K562 (cell line): ENCODE measurements around the gene RALGAPA2. TPM values are rescaled to one million over a fixed set of nuclear protein-coding genes. Genes with fewer than 3 reads are reported as not detected.

ENCODE experiments used
- ATAC-seq: fragments of 200-7000 bp; cut with Tn5 transposase; 3 replicates; pipeline ENCODE4 v1.9.1; 2020; ENCODE audit warnings: moderate library complexity
- BruUV-seq: library from RNA; stranded (reverse); fragments of 400-500 nt; replicated peaks from 2 replicates; lab custom pipeline; 2021; lab: Mats Ljungman, UMichigan
- CTCF ChIA-PET: fragments of 300-600 bp; formaldehyde crosslinking; extraction: SDS; loops from one replicate; lab custom pipeline; 2021; ENCODE audit warnings: low intra/inter-chr PET ratio; lab: Yijun Ruan, JAX
- POLR2A ChIA-PET: fragments of 300-600, 350-650 bp; sonication (Branson Sonifier 250); formaldehyde crosslinking; extraction: SDS; loops from one replicate; lab custom pipeline; 2021; ENCODE audit warnings: antibody characterized with exemption, inconsistent platforms; lab: Yijun Ruan, JAX
- DNase-seq, 4 experiments: peaks; one replicate each; pipeline versions ENCODE4 v3.0.0 to v3.0.0-alpha.2; 2011 to 2018; ENCODE audit warnings: low spot score in 3 of 4, mixed read lengths in 3 of 4; ENCODE audit errors: extremely low read depth in 1 of 4
- FAIRE-seq: peaks from 2 replicates; lab custom pipeline; 2011; peaks lifted over from hg19 to GRCh38; lab: Jason Lieb, UNC
- H2AFZ ChIP-seq: 2 replicates; pipeline ENCODE4 v1.6.0; 2011; ENCODE audit warnings: low read depth, low read length, control low read depth, inconsistent platforms
- H3K27ac ChIP-seq: fragments of 200-600 bp; 3 replicates; pipeline ENCODE4 v1.8.0; 2011; ENCODE audit warnings: low read depth, mild to moderate bottlenecking, control low read depth, inconsistent platforms, low read length, moderate library complexity, mixed read lengths; ENCODE audit errors: extremely low read depth
- H3K27me3 ChIP-seq, 2 experiments: fragments of 300-600 bp in 1 of 2; 2 replicates in 1 of 2; 3 replicates in 1 of 2; pipeline versions ENCODE4 v1.6.0 to v1.8.0; 2011; ENCODE audit warnings: inconsistent platforms in 2 of 2, low read length in 2 of 2, mild to moderate bottlenecking in 1 of 2, mixed read lengths in 1 of 2, moderate library complexity in 1 of 2; ENCODE audit not compliant: control insufficient read depth in 2 of 2, insufficient read depth in 2 of 2
- H3K36me3 ChIP-seq: fragments of 300-600 bp; 3 replicates; pipeline ENCODE4 v1.8.0; 2011; ENCODE audit warnings: mild to moderate bottlenecking, low read length, inconsistent platforms; ENCODE audit not compliant: control insufficient read depth, insufficient read depth
- H3K4me1 ChIP-seq, 2 experiments: fragments of 200-600 bp in 1 of 2; replicated peaks in 1 of 2; 2 replicates in 1 of 2; 3 replicates in 1 of 2; pipeline versions ENCODE4 v1.5.1 to v1.8.0; 2011; ENCODE audit warnings: inconsistent platforms in 2 of 2, low read length in 2 of 2, mild to moderate bottlenecking in 1 of 2, mixed read lengths in 1 of 2, moderate library complexity in 1 of 2; ENCODE audit not compliant: control insufficient read depth in 2 of 2, insufficient read depth in 2 of 2
- H3K4me2 ChIP-seq: 2 replicates; pipeline ENCODE4 v1.6.1; 2011; ENCODE audit warnings: low read length, control low read depth, inconsistent platforms, mixed read lengths; ENCODE audit not compliant: insufficient read depth
- H3K4me3 ChIP-seq: fragments of 200-600 bp; sonication (generic), shearing (Covaris generic); 2 replicates; pipeline ENCODE4 v1.5.1; 2016; ENCODE audit warnings: control low read depth, inconsistent platforms
- H3K79me2 ChIP-seq: fragments of 200-600 bp; 3 replicates; pipeline ENCODE4 v1.8.0; 2011; ENCODE audit warnings: low read length, inconsistent platforms; ENCODE audit not compliant: control insufficient read depth, insufficient read depth
- H3K9ac ChIP-seq, 2 experiments: 2 replicates each; pipeline versions ENCODE4 v1.6.0 to v1.6.1; 2011; ENCODE audit warnings: low read depth in 2 of 2, low read length in 2 of 2, control low read depth in 1 of 2, inconsistent platforms in 1 of 2, mild to moderate bottlenecking in 1 of 2, mixed read lengths in 1 of 2; ENCODE audit not compliant: insufficient read depth in 1 of 2
- H3K9me1 ChIP-seq: one replicate; pipeline ENCODE4 v1.6.0; 2011; ENCODE audit warnings: inconsistent platforms, mild to moderate bottlenecking, low read length, moderate library complexity; ENCODE audit not compliant: control insufficient read depth, insufficient read depth
- H3K9me3 ChIP-seq: replicated peaks from 2 replicates; pipeline ENCODE4 v1.5.1; 2011; ENCODE audit warnings: low read depth, low read length, inconsistent platforms; ENCODE audit not compliant: control insufficient read depth, insufficient read depth
- H4K20me1 ChIP-seq: replicated peaks from 2 replicates; pipeline ENCODE4 v1.6.1; 2011; ENCODE audit warnings: low read length, inconsistent platforms, mixed read lengths; ENCODE audit not compliant: control insufficient read depth, insufficient read depth
- HNRNPUL1 ChIP-seq: fragments of 200-400 bp; formaldehyde crosslinking; IDR thresholded peaks from 2 replicates; pipeline ENCODE4 v1.6.1; 2017; ENCODE audit warnings: low read length
- MXI1 ChIP-seq: IDR thresholded peaks from 2 replicates; pipeline ENCODE4 v1.6.1; 2011; ENCODE audit warnings: low read depth, mild to moderate bottlenecking, improper control_type of control experiment, low read length
- NFXL1 ChIP-seq: fragments of 450-650 bp; formaldehyde crosslinking; IDR thresholded peaks from 2 replicates; pipeline ENCODE4 v1.4.0; 2021; ENCODE audit warnings: mild to moderate bottlenecking
- RBM39 ChIP-seq: fragments of 200-400 bp; formaldehyde crosslinking; optimal IDR thresholded peaks from 2 replicates; pipeline ENCODE3; 2018; ENCODE audit warnings: low read depth, low read length
- SMARCB1 ChIP-seq: IDR thresholded peaks from 2 replicates; pipeline ENCODE4 v1.6.1; 2011; ENCODE audit warnings: improper control_type of control experiment, low read depth; ENCODE audit not compliant: insufficient read length
- SNIP1 ChIP-seq: fragments of 450-650 bp; IDR thresholded peaks from 2 replicates; pipeline ENCODE4 v1.7.1; 2017; ENCODE audit warnings: low read depth, mild to moderate bottlenecking
- STAT5A ChIP-seq: IDR thresholded peaks from 2 replicates; pipeline ENCODE4 v1.6.1; 2012; ENCODE audit warnings: low read length, inconsistent platforms, borderline replicate concordance
- WGBS: fragments of 100-300 bp; shearing (Covaris generic); methylation state at CpG from one replicate; pipeline ENCODE4 v1.1.6; 2016; ENCODE audit warnings: low coverage, mixed read lengths; ENCODE audit not compliant: insufficient coverage; ENCODE audit errors: missing lambda C conversion rate; 5-methylcytosine and 5-hydroxymethylcytosine counted together
- in situ Hi-C: fragments of 300-500 bp; cut with MboI; formaldehyde crosslinking; loops from 4 replicates; pipeline ENCODE4 v1.15.0; 2018; ENCODE audit warnings: inconsistent platforms, mixed read lengths
- intact Hi-C: fragments of 100-400 bp; cut with micrococcal nuclease; formaldehyde crosslinking; loops from 2 replicates; pipeline ENCODE4 v1.14.2; 2022
- polyA plus RNA-seq, 8 experiments: library from polyadenylated mRNA; depleted of rRNA in 4 of 8; stranded (reverse) in 5 of 8; unstranded in 3 of 8; fragments of >200 nt; fragmentation: Nextera tagmentation in 2 of 8; fragmentation: Illumina TruSeq in 1 of 8; extraction: Ambion mirVana in 2 of 8; extraction: Trizol in 1 of 8; gene quantifications; 2 replicates each; pipeline versions ENCODE4 v1.2.1 to v1.2.3, GENCODE V29; 2011 to 2014; ENCODE audit warnings: inconsistent platforms in 1 of 8, missing spikeins in 1 of 8
- total RNA-seq, 7 experiments: library from RNA; depleted of rRNA in 6 of 7; stranded (reverse); fragments of >200 nt in 6 of 7; fragmentation: Illumina TruSeq in 2 of 7; extraction: Trizol in 2 of 7; gene quantifications; 2 replicates each; pipeline versions ENCODE4 v1.2.1 to v1.2.3, GENCODE V29; 2011 to 2021; ENCODE audit warnings: low replicate concordance in 1 of 7
- TF ChIP-seq, protein P1 (sequence below): fragments of 250-450 bp; sonication (Bioruptor Pico); IDR thresholded peaks from 2 replicates; pipeline ENCODE4 v1.8.0; 2022; ENCODE audit warnings: moderate library complexity, mild to moderate bottlenecking, inconsistent platforms
- TF ChIP-seq, protein P2 (sequence below), 2 experiments: fragments of 450-650 bp; conservative IDR thresholded peaks; 2 replicates each; pipeline ENCODE4 v1.6.1; 2017; ENCODE audit warnings: mild to moderate bottlenecking in 2 of 2, moderate library complexity in 2 of 2

RALGAPA2 gene
- total and polyA plus RNA-seq, 9 of the 15 experiments (the other 6 are each of a cell fraction or from before 2014, with no cell fraction given) = 0.35 to 2.7 (median 1.4) TPM

DNA sequence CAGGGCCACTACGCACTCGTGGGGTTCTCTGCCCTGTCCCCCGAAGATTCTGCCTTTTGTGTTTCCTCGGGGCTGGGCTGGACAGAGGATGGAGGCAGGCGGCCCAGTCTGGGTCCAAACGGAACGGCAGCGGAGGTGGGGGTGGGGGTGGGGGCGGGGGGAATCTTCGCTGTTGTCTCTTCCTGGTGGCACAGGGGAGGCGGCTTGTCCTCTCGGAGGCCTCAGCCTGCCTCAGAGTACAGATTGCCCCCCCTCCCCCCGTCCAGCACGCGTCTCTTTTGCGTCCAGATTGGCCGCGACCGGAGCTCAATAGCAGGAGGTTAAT is 345.9 kb downstream of the RALGAPA2 start:
- Histone ChIP-seq H3K79me2 (no peaks in the 10 kb centered on the region), H3K27ac (no peak overlapping the region), H3K4me3 (no peak overlapping the region), H3K9ac (no peak overlapping the region), H3K9me1 (no peaks in the 10 kb centered on the region), H3K36me3 (no peaks in the 10 kb centered on the region), H3K4me1 (no peaks in the 10 kb centered on the region; a peak in 1 of 5 replicates), H2AFZ (no peak overlapping the region), H4K20me1 (no peaks in the 10 kb centered on the region), H3K9me3 (no peaks in the 10 kb centered on the region), H3K27me3 (peaks cover 0 to 16% of the 10 kb centered on the region in 2 experiments; a peak in 2 of 5 replicates), H3K4me2 (no peak overlapping the region)
- ChIA-PET CTCF (no interaction called here), POLR2A (no interaction called here)
- 3% methylated on average over 3 of the region's 19 CpGs for WGBS
- intact Hi-C loops = no loop called here
- FAIRE-seq (no peak), ATAC-seq (no peak), DNase-seq (no peak)
- in situ Hi-C loops = no loop called here
- BruUV-seq = no TSS peak
- no peak for TF ChIP-seq SMARCB1
- no peak for TF ChIP-seq HNRNPUL1
- TF ChIP-seq MXI1 = no peak
- TF ChIP-seq NFXL1 = no peak
- TF ChIP-seq, protein P1, sequence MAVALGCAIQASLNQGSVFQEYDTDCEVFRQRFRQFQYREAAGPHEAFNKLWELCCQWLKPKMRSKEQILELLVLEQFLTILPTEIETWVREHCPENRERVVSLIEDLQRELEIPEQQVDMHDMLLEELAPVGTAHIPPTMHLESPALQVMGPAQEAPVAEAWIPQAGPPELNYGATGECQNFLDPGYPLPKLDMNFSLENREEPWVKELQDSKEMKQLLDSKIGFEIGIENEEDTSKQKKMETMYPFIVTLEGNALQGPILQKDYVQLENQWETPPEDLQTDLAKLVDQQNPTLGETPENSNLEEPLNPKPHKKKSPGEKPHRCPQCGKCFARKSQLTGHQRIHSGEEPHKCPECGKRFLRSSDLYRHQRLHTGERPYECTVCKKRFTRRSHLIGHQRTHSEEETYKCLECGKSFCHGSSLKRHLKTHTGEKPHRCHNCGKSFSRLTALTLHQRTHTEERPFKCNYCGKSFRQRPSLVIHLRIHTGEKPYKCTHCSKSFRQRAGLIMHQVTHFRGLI = no peak
- no peak for TF ChIP-seq RBM39
- TF ChIP-seq SNIP1 = no peak
- TF ChIP-seq, protein P2, sequence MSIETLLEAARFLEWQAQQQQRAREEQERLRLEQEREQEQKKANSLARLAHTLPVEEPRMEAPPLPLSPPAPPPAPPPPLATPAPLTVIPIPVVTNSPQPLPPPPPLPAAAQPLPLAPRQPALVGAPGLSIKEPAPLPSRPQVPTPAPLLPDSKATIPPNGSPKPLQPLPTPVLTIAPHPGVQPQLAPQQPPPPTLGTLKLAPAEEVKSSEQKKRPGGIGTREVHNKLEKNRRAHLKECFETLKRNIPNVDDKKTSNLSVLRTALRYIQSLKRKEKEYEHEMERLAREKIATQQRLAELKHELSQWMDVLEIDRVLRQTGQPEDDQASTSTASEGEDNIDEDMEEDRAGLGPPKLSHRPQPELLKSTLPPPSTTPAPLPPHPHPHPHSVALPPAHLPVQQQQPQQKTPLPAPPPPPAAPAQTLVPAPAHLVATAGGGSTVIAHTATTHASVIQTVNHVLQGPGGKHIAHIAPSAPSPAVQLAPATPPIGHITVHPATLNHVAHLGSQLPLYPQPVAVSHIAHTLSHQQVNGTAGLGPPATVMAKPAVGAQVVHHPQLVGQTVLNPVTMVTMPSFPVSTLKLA (conservative IDR thresholded peaks at IDR 0.05) = no peak
- TF ChIP-seq STAT5A = no peak
